ENCODE data around the gene WDR64.
"Not testable (repeated sequence)": the region's sequence is repeated elsewhere in the genome, so short reads cannot be mapped to it uniquely, and the experiment has no call there.

WDR64 gene

GRCh38 chr1:241703739-241704138 is 51.7 kb downstream of the WDR64 start:
- DNase-seq = not testable (repeated sequence)

- no peak for DNase-seq
Observed at GRCh38 chr1:241706257-241706656, 54.2 kb downstream of the WDR64 start.

GRCh38 chr1:241706967-241707366 is 54.9 kb downstream of the WDR64 start:
- DNase-seq = no peak

GRCh38 chr1:241707442-241707841 is 55.4 kb downstream of the WDR64 start:
- no peak for DNase-seq

GRCh38 chr1:241711326-241711725 is 59.2 kb downstream of the WDR64 start:
- no peak for DNase-seq

GRCh38 chr1:241713316-241713715 is 61.2 kb downstream of the WDR64 start:
- no peak for DNase-seq

GRCh38 chr1:241714321-241715218 is 62.5 kb downstream of the WDR64 start:
- no peak for DNase-seq

- no peak for DNase-seq
Observed at GRCh38 chr1:241715435-241715834, 63.4 kb downstream of the WDR64 start.

GRCh38 chr1:241715956-241716355 is 63.9 kb downstream of the WDR64 start:
- no peak for DNase-seq

- peak; percentile 33 for DNase-seq
Observed at GRCh38 chr1:241716915-241717656, 65.0 kb downstream of the WDR64 start.

GRCh38 chr1:241717975-241718374 is 65.9 kb downstream of the WDR64 start:
- DNase-seq = no peak

- no peak for DNase-seq
Observed at GRCh38 chr1:241721011-241721410, 68.9 kb downstream of the WDR64 start.

GRCh38 chr1:241722947-241723346 is 70.9 kb downstream of the WDR64 start:
- no peak for DNase-seq

GRCh38 chr1:241724741-241725356 is 72.8 kb downstream of the WDR64 start:
- DNase-seq = no peak

GRCh38 chr1:241730031-241730430 is 78.0 kb downstream of the WDR64 start:
- DNase-seq = no peak

GRCh38 chr1:241733899-241734298 is 81.8 kb downstream of the WDR64 start:
- DNase-seq = no peak

- no peak for DNase-seq
Observed at GRCh38 chr1:241734533-241734932, 82.5 kb downstream of the WDR64 start.

GRCh38 chr1:241735493-241735926 is 83.4 kb downstream of the WDR64 start:
- not testable (repeated sequence) for DNase-seq

GRCh38 chr1:241736387-241736786 is 84.3 kb downstream of the WDR64 start:
- DNase-seq = no peak

- DNase-seq = no peak
Observed at GRCh38 chr1:241738284-241739078, 86.4 kb downstream of the WDR64 start.

- no peak for DNase-seq
Observed at GRCh38 chr1:241742084-241742483, 90.0 kb downstream of the WDR64 start.

GRCh38 chr1:241744591-241744990 is 92.5 kb downstream of the WDR64 start:
- no peak for DNase-seq

- no peak for DNase-seq
Observed at GRCh38 chr1:241747992-241748391, 95.9 kb downstream of the WDR64 start.
